ENCODE measurements around the gene MRPS30.
"Not testable (repeated sequence)": the region's sequence is repeated elsewhere in the genome, so short reads cannot be mapped to it uniquely, and the experiment has no call there.

Gene MRPS30

GRCh38 chr5:44824662-44825061 is 15.9 kb downstream of the MRPS30 start:
- not testable (repeated sequence) for DNase-seq

- no peak for DNase-seq
Observed at GRCh38 chr5:44827681-44828080, 18.9 kb downstream of the MRPS30 start.

- DNase-seq, result no peak
Observed at GRCh38 chr5:44828719-44829118, 20.0 kb downstream of the MRPS30 start.

- DNase-seq, result no peak
Observed at GRCh38 chr5:44830951-44831350, 22.2 kb downstream of the MRPS30 start.

GRCh38 chr5:44833249-44833648 is 24.5 kb downstream of the MRPS30 start:
- no peak for DNase-seq

GRCh38 chr5:44835693-44836092 is 26.9 kb downstream of the MRPS30 start:
- DNase-seq, result no peak

GRCh38 chr5:44839018-44839681 is 30.4 kb downstream of the MRPS30 start:
- no peak for DNase-seq

GRCh38 chr5:44842496-44843282 is 33.9 kb downstream of the MRPS30 start:
- no peak for DNase-seq

- DNase-seq, result no peak
Observed at GRCh38 chr5:44844744-44845143, 36.0 kb downstream of the MRPS30 start.

GRCh38 chr5:44845777-44846176 is 37.0 kb downstream of the MRPS30 start:
- DNase-seq, result no peak

- DNase-seq, result no peak
Observed at GRCh38 chr5:44847206-44847852, 38.6 kb downstream of the MRPS30 start.

GRCh38 chr5:44860267-44860666 is 51.5 kb downstream of the MRPS30 start:
- DNase-seq, result no peak

GRCh38 chr5:44862808-44863207 is 54.1 kb downstream of the MRPS30 start:
- no peak for DNase-seq
